Left colon (tissue), 2 donors: ENCODE measurements around the gene FOCAD. TPM values are rescaled to one million over a fixed set of nuclear protein-coding genes. Genes with fewer than 3 reads are reported as not detected.
A peak's percentile ranks its signal among the peaks of the same experiment; 100 is the strongest.

Experiments
- ATAC-seq: fragments of 200-7000 bp; cut with Tn5 transposase; one replicate; pipeline ENCODE4 v1.9.1; 2020; ENCODE audit warnings: mild to moderate bottlenecking, moderate library complexity
- DNase-seq, 2 donors: peaks; one replicate each; pipeline ENCODE4 v3.0.0-alpha.2; 2020
- intact Hi-C, 2 donors: fragments of 100-400 bp; cut with DNase I in 1 of 2; cut with micrococcal nuclease in 1 of 2; formaldehyde crosslinking; loops; one replicate each; pipeline versions ENCODE4 v1.11.2 to v1.14.0; 2022; cut with DNase I, micrococcal nuclease
- total RNA-seq, 2 donors: library from RNA; stranded (reverse); fragmentation: NEBNext Ultra II Directional; extraction: Animal tissue kit (Norgen Biotek cat#: 25700); gene quantifications; one replicate each; pipeline ENCODE4 v1.2.1, GENCODE V29; 2021
- donor health status: DM: no; HTN: no; CAD: no.
- donor health status: DM: yes; HTN: yes; CAD: no.

The FOCAD gene
- total RNA-seq, 2 donors from 2014 or later, result 21.5 to 29.2 TPM

DNA sequence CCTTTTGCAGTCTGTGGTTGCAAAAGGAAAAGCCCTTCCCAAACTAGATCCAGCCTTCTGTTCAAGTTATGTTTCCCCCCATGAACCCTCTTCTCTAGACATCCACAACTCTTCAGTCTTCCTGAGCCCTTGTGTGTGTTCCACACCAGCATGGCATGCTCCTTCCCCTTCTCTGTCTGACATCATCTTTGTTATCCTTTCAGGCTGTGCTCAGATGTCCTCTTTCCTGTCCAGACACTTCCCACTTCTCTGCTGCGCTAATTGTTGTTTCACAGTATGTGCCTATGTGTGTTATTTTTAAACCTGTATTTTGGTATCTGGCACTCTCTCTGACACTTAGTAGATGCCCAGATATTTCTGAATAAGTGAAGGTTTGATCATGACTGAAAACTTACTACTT, 38.2 kb downstream of the FOCAD start:
- no peak for DNase-seq
- no peak for ATAC-seq
- intact Hi-C loops, result no loop called here

DNA sequence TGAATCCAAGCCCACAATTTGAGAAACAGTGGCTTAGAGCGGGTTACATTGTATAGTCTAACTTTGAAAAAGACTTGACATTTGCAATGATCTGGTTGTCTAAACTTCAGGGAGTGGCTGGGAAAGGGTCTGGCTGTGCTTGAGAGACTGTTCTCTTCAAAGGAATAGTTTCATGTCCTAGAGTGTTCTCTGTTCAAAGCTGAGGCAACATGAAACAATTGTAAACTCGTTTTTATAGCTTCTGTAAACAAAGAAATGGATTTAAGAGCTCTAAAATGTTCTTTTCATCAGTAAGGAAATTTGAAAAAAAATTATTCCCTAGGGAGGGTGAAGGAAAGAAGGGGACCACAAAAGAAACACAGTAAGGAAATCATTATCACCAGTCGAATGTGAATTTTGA, 41.6 kb downstream of the FOCAD start:
- ATAC-seq (peak; percentile 70), DNase-seq (no peak)
- intact Hi-C loops, result no loop called here

DNA sequence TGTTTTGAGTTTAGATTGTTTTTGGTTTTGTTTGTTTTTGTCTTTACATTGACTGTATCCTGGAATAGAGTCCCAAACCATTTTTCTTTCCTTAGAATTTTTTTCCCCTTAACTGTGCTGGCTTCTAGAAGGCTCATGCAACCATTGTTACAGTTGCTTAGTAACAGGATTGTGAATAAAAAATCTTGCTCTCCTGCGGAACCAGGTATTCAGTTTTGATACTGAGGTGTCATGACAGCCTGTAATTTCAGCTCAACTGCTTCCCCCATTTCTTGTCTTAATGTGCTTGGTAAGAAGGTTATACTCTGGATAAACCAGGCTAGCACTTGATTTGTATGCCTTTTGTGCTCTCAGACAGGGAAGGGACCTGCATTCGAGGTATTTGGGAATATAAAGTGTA, 42.1 kb downstream of the FOCAD start:
- intact Hi-C loops, result no loop called here

DNA sequence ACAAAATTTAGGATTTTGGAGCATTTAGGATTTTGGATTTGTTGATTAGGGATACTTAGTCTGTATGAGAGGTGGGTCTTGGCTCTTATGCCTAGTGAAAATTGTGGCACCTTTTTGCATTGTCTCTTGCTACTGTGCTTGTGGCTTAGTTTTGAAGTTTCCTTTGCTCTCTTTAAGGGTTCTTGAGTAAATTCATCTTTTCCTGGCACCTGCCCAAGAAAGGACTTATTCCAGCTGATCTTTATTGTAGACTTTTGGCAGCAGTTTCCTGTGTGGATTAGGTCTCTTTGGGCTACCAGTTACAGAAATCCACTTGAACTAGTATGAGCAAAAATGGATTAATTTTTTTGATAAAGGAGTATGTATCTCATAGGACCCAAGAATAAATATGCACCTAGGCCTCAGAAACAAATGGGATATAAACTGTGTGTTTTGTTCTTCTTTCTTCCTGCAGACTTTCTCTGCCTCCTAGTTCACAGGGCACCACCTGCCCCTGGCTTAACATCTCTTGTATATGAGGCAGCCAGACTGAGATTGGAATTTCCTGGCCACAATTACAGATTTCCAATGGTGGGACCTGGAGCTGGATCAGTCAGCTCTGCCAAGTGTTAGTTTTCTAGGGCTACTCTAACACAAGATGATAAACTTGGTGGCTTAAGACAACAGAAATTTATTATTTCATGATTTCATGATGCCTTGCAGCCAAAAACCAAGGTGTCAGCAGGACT, 44.6 kb downstream of the FOCAD start:
- DNase-seq, result no peak
- ATAC-seq, result peak; percentile 46
- intact Hi-C loops, result no loop called here

More for the DNA sequence above, 42.1 kb downstream of the FOCAD start:
- no peak for DNase-seq
- peak; percentile 32 for ATAC-seq

DNA sequence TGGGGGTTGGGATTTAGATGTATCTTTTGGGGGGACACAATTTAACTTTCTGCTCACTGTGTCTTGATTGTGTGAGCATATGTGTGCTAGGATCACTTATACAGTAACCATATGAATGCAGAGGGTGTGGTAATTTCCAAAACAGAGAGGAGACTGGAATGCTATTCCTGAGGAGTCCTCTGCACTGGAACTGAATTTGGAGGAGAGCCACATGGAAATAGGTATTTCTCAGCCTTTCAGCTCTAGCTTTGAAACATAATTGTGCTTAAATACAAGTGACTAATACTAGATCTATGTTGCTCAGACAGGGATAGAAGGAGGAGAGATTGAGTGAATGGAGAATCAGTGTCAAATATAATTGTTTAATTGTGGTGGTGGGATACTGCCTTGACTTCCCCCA, 45.5 kb downstream of the FOCAD start:
- ATAC-seq, result no peak
- intact Hi-C loops, result no loop called here
- DNase-seq, result no peak

DNA sequence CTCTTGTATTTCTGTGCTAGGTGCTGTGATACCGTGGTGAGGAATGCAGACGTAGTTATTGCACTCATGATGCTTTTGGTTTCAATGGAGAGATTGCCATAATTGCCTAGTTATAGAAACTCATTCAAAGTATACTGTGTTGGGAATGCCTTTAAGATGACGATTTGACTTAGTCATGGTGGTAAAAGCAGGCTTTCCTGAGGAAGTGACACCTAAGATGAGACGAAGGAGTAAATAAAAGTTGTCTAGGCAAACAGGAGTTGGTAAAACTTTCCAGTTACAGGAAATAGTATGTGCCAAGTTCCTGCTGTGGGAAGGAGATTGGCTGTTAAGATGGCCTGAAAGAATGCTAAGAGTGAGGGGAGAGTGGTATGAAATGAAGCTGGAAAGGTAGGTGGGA, 48.1 kb downstream of the FOCAD start:
- ATAC-seq (no peak), DNase-seq (no peak)
- intact Hi-C loops, result no loop called here

DNA sequence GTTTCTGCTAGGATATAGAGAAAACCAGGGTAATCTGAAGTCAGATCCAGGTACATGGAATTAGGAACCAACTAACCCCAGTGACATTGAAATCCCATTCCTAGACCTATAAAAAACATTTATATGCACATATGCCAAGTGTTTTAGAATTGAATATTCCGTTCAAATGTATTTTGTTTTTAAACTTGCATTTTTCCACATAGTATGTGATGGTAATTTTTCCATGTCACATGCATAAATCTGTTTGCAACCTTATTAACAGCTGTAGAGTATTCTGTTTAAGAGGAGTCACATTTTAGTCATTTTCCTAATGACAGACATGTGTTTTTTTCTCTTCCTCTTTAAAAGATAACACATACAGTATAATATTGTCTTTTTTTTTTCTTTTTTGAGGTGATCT, 50.2 kb downstream of the FOCAD start:
- DNase-seq (no peak), ATAC-seq (no peak)
- intact Hi-C loops, result no loop called here

DNA sequence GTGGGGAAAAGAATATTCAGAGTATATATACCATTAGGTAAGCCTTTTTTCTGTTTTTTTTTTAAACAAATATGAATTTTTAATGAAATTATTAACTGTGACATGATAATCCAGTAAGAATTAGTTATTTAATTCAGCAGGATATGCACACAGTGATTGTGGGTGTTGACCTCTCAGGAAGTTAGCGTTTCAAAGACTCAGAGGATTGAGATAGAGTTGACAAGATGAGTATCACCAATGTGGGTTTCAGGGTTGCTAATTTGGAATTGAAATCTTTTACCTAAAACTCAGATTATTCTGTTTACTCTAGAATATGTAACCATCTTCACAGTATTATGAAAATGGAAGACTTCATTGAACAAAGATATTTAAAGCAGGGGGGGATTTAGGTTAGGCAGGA, 56.2 kb downstream of the FOCAD start:
- ATAC-seq (no peak), DNase-seq (no peak)
- intact Hi-C loops, result no loop called here

DNA sequence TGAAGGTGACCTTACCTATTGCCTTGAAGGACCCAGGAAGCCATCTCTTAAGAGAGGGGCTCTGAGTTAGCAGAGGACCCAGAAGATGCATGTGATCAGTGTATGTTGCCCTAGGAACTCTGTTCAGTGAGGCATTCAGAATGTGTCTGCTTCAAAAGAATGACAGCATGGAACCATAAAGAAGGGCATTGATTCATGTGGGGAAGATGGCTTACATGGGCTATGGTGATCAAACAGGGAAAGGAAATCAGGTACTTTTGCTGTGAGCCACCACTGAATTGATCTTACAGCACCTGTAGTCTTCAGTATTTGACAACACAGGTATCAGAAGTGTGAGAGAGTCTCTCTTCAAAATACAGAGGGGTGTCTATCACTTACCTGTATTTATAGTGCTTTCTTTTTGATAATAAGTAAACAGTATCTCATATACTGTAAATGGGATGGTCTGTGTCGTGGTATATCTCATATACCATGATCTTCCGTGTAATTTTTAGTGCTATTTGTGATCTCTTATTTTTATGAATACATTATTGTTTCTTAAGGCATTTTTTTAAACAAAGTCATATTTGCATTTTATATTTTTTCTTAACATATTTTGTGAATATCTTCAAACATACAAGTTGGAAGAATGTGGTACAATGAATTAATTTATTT, 57.0 kb downstream of the FOCAD start:
- intact Hi-C loops, result no loop called here
- ATAC-seq (no peak), DNase-seq (no peak)

DNA sequence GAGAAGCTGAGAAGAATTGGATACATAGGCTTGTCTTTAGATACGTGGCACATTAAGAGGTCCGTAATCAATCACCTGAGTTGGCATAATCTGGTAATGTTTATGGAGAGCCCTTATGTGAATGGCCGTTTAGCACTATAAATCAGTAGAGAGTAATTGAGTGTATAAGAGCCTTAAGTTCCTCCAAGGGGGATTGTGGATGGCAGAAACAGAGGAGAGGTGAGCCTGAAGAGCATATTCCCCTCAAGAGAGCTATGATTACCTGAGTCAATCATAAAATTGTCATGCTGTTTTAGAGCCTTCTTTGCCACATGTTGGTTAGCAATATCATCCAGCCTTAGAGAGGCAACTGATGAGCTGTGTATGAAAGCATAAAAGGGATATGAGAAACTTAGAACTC, 58.8 kb downstream of the FOCAD start:
- ATAC-seq (no peak), DNase-seq (no peak)
- intact Hi-C loops, result no loop called here

DNA sequence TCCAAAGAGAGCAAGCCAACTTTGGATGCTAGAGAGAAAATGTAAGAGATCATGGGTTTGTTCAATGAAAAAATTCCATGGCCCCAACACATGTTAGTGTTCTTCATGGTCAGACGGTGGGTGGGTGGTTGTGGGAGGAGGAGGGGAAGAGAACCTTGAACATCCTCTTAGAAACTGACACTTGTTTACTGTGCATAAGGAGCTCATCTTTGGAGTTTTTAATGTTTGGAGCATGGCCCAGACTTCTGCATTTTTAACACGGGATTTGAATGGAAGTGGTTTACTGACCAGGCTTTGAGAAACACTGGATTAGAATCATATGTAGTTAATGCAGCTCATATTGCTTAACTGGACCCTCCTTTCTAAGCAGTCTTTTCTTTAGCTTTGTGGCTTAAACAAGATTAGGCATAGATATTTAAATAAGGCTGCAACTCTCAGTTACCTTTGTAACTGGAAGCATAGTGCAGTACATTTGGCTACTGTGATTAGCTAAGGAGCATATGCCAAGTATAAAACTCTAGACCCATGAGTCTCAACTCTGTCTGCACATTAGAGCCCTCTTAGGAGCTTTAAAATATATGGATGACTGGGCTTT, 60.1 kb downstream of the FOCAD start:
- no peak for ATAC-seq
- no peak for DNase-seq

DNA sequence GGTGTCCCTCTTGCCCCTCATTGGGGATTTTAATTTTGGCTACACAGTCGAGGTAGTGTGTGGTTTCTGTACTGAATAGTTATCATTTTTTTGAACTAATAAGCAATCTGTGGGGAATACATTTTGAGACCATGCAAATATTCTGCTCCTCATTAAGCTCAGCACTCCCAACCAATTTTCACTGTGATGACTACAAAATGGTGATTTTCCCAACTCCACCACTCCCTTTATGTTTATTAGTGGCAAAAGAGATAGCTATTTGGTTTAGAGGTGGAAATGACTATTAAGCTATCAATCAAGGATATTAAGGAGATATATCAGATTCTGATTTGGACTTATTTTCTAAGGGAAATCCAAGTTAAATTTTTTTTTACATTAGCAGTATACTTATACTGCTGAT, 62.9 kb downstream of the FOCAD start:
- ATAC-seq, result no peak
- no peak for DNase-seq
- intact Hi-C loops, result no loop called here

More for the DNA sequence above, 60.1 kb downstream of the FOCAD start:
- intact Hi-C loops, result no loop called here

DNA sequence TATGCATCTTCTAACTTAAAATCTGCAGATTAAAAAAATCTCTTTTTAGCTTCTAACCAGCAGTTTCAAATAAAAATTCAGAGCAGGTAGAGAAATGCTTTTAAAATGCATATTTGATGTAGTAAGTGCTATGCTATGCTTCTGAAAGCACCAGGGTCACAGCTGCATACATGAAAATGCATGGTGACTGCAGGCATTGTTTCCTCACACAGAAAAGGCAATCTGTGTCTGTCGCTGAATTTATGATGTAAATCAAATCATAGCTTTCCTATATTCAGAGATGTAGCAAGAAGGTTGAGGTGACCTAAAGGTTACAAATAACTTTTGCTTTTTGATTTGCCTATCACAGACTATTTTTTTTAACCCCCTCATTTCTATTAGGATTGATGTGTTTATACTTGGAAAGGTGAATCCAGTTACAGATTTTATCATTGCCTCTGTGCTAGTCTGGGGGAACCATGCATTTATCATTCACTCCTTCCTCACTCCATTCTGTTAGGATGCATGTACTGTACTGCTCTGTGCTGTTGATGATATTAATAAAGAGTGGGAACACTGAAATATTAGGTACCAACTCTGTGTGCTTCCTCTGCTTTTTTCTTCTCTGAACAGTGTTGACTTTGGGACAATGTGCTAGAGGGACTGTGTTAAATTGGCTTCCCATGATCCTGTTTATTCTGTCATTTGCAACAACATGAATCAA, 65.6 kb downstream of the FOCAD start:
- intact Hi-C loops, result no loop called here
- ATAC-seq (no peak), DNase-seq (no peak)

DNA sequence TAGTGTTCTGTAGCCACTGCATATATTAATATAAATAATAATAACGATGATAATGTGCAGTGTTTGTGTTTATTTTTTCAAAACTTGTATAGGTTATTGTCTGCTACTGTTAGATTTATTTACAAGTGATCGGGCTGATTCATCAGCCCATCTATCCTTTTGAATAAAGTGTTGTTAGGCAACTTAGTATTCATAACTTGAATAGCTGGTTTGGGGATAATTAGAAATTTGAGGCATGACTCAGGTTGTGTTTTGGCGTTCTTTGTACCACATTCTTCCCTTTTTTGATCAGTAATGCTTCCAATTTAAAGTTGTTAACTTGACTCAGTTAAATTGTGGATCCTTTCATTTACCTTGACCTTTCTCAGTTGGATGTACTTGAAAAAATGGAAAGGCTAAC, 69.7 kb downstream of the FOCAD start:
- no peak for ATAC-seq
- intact Hi-C loops, result no loop called here
- no peak for DNase-seq

DNA sequence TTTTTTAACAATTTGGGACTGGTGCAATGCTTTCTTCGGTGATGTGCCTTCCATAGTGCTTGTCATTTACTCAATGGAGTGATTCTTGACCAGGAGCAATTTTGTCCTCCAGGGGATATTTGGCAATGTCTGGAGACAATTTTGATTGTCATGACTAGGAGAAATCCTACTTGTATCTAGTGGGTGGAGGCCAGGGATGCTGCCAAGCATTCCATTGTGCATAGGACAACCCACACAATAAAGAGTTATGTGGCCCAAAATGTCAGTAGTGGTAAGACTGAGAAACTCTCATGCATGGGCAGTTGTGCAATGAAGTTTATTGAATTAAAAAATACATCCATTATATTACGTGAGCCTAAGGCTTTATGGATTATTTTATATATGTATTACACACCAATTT, 70.5 kb downstream of the FOCAD start:
- no peak for DNase-seq
- intact Hi-C loops, result no loop called here
- no peak for ATAC-seq

DNA sequence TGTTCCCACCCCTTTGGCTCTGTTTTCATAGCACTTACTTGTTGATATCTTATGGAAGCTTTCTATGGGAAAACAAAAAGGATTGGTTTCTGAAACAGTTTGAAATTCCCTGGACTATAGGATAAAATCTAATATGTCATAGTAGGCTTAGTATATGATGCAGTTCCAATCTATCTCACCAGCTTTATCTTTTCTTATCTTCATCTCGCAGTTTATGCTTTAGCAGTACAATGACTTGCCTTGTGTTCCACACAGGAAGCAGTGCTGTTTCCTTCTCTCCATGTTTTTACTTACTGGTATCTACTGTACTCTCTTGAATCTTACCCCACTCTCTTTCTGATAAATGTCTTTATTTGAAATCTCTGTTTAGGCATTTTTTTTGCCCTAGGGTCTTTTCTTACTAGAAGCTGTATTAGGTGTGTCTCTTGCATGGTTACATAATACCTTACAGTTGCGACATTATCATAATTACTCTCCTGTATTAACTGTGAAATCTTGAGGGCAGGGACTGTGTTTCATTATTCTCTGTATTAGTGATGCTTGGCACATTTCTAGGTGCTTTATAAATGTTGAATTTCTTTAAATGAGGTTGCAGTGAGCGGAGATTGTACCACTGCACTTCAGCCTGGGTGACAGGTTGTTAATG, 76.3 kb downstream of the FOCAD start:
- DNase-seq (no peak), ATAC-seq (peak; percentile 78)
- intact Hi-C loops, result no loop called here

DNA sequence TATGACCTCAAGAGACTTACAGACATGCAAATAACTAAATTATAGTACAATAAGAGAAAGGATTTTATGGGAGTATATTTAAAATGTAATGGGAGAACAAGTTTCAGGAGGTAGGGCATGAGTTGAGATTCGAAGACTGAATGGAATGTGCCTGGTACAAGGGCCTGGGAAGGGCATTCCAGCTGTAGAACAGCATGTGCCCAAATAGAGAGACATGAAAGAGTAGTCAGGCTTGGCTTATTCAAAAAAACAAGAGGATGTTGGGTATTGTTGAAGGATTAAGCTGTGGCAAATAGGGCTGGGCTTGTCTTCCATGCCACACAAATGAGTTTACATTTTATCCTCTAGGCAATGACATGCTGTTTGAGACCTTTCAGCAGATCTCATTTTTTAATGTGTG, 86.9 kb downstream of the FOCAD start:
- no peak for ATAC-seq
- intact Hi-C loops, result no loop called here

DNA sequence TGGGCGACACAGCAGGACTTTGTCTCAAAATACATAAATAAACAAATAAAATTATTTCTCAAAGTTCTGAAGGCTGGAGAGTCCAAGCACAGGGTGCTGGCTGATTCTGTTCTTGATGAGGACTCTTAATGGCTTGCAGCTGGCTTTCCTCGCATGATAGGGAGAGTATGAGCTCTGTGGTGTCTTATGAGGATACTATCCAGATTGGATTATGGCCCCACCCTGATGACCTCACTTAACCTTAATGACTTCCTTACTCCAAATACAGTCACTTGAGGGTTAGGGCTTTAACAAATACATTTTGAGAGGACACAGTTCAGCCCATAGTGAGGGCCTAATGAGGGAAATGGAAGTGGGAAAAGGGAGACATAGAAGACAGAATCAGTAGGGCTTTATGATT, 87.7 kb downstream of the FOCAD start:
- intact Hi-C loops, result no loop called here
- DNase-seq, result no peak
- no peak for ATAC-seq

More for the DNA sequence above, 86.9 kb downstream of the FOCAD start:
- DNase-seq, result no peak

DNA sequence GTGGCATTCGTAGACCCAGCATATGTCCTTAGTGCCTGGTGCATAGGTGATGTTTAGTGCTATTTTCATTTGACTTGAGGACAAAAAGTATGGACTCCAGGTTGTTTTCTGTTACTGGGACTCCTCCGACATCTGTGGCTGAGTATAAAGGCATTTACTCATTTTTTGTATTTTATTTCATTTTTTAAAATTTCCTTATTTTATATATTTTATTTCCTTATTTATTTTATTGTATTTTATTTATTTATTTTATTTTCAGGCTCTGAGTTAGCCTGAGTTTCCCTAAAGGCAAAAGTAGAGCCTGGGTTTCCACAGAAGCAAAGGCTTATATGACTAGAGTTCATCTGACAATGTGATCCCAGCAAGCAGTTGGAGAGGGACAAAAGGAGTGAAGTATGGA, 91.6 kb downstream of the FOCAD start:
- ATAC-seq (no peak), DNase-seq (no peak)
- intact Hi-C loops, result no loop called here
